ENCODE data around the gene OR4F3. TPM values are rescaled to one million over a fixed set of nuclear protein-coding genes. Genes with fewer than 3 reads are reported as not detected.
"Not testable (repeated sequence)": the region's sequence is repeated elsewhere in the genome, so short reads cannot be mapped to it uniquely, and the experiment has no call there.

The OR4F3 gene
- not detected for total RNA-seq (2021; ENCODE audit: unreplicated experiment)
- polyA plus RNA-seq (2012; ENCODE audit: insufficient read length): not detected
- not detected for Bru-seq, nascent RNA
- not detected for BruChase-seq, experiment 1, labeled RNA remaining after a 2-hour chase
- BruChase-seq, experiment 2, labeled RNA remaining after a 6-hour chase: not detected
- long read RNA-seq: 0 reads

GRCh38 chr5:181366968-181367367, at the start of gene OR4F3:
OR4F3 (plus strand) TSS chr5:181367268.
- in situ Hi-C loops (cut with HindIII; ENCODE audit: low pct_unique_long_range_greater_than_20kb, low sequenced_read_pairs); H3K4me1 ChIP-seq (ENCODE audit: control insufficient read depth, insufficient read depth, low read length); CTCF ChIA-PET; H3K9me3 ChIP-seq (ENCODE audit: control insufficient read depth, insufficient read depth, low read depth, low read length); ATAC-seq; DNase-seq (ENCODE audit: low read depth, low spot score); H3K36me3 ChIP-seq (ENCODE audit: control insufficient read depth, insufficient read depth, low read length); intact Hi-C loops (cut with micrococcal nuclease; ENCODE audit: unreplicated experiment); BruUV-seq (replicated peaks); H3K4me3 ChIP-seq (ENCODE audit: low read depth in 2 of 2, low read length in 2 of 2); H3K27ac ChIP-seq (ENCODE audit: low read length); POLR2A ChIA-PET; H3K27me3 ChIP-seq (ENCODE audit: control insufficient read depth, insufficient read depth, low read length): not testable (repeated sequence)

Other genes with a start within 250 kb of the OR4F3 start
- not detected for gene OR2V1, start 236.1 kb upstream of the OR4F3 start, total RNA-seq (2021; ENCODE audit: unreplicated experiment)
- gene OR2V2, start 219.7 kb upstream of the OR4F3 start, total RNA-seq (2021; ENCODE audit: unreplicated experiment): not detected
- 25.8 TPM for gene TRIM7, start 162.1 kb upstream of the OR4F3 start, total RNA-seq (2021; ENCODE audit: unreplicated experiment)
- 58.3 TPM for gene TRIM41, start 144.0 kb upstream of the OR4F3 start, total RNA-seq (2021; ENCODE audit: unreplicated experiment)
- gene RACK1, start 123.4 kb upstream of the OR4F3 start, total RNA-seq (2021; ENCODE audit: unreplicated experiment): 1,623 TPM
- 9.3 TPM for gene TRIM52, start 106.1 kb upstream of the OR4F3 start, total RNA-seq (2021; ENCODE audit: unreplicated experiment)

Measured in Panc1 (cell line).